Measurements from ENCODE around the gene HTT. TPM values are rescaled to one million over a fixed set of nuclear protein-coding genes. Genes with fewer than 3 reads are reported as not detected.

The HTT gene
- total RNA-seq, 2 donors from 2014 or later: 104 to 109 TPM

DNA sequence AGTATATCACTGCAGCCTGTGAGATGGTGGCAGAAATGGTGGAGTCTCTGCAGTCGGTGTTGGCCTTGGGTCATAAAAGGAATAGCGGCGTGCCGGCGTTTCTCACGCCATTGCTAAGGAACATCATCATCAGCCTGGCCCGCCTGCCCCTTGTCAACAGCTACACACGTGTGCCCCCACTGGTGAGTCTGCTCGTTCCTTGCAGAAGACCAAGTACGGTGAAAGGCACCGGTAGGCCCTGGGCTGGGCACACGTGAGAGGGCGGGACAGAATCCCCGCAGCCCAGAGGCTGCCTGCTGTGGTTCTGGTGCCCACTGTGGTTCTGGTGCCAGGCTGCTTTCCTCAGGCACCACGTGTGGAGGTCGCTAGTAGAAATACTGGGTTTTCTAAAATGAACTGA lies 143.3 kb downstream of the HTT start:
- Mint-ChIP-seq H3K27ac (no peak overlapping the region), H3K36me3 (ENCODE audit: low read depth) (peaks cover 90% of the 10 kb centered on the region)

GRCh38 chr4:3218824-3219760 lies 144.6 kb downstream of the HTT start:
- Histone ChIP-seq H3K9ac (ENCODE audit: extremely low read depth, low read length, poor library complexity, severe bottlenecking) (no peak overlapping the region), H3K4me1 (ENCODE audit: control insufficient read depth, insufficient read depth, low read length) (no peaks in the 10 kb centered on the region), H3K4me3 (ENCODE audit: low read length) (no peak overlapping the region), H3K27ac (ENCODE audit: low read depth, low read length) (no peak overlapping the region), H3K9me3 (ENCODE audit: control insufficient read depth, low read length) (no peaks in the 10 kb centered on the region), H3K36me3 (ENCODE audit: control insufficient read depth, insufficient read depth, low read length) (peaks cover 94% of the 10 kb centered on the region), H3K27me3 (ENCODE audit: control insufficient read depth, insufficient read depth, low read length, poor library complexity, severe bottlenecking) (no peaks in the 10 kb centered on the region)
- Mint-ChIP-seq H3K9me3 (no peaks in the 10 kb centered on the region), H3K27me3 (ENCODE audit: insufficient read depth) (no peaks in the 10 kb centered on the region), H3K4me3 (no peak overlapping the region), H3K4me1 (no peaks in the 10 kb centered on the region), H3K36me3 (ENCODE audit: low read depth) (peaks cover 91% of the 10 kb centered on the region), H3K27ac (peak overlapping the region; percentile 48)
- WGBS, 2 experiments (ENCODE audit: insufficient coverage in 1 of 2, insufficient read length in 1 of 2): 93 to 95% methylated on average over 13 to 20 of the region's 20 CpGs
- DNase-seq: no peak
- TF ChIP-seq, protein P1, sequence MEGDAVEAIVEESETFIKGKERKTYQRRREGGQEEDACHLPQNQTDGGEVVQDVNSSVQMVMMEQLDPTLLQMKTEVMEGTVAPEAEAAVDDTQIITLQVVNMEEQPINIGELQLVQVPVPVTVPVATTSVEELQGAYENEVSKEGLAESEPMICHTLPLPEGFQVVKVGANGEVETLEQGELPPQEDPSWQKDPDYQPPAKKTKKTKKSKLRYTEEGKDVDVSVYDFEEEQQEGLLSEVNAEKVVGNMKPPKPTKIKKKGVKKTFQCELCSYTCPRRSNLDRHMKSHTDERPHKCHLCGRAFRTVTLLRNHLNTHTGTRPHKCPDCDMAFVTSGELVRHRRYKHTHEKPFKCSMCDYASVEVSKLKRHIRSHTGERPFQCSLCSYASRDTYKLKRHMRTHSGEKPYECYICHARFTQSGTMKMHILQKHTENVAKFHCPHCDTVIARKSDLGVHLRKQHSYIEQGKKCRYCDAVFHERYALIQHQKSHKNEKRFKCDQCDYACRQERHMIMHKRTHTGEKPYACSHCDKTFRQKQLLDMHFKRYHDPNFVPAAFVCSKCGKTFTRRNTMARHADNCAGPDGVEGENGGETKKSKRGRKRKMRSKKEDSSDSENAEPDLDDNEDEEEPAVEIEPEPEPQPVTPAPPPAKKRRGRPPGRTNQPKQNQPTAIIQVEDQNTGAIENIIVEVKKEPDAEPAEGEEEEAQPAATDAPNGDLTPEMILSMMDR (conservative IDR thresholded peaks at IDR 0.05): no peak

More for the DNA sequence above, 143.3 kb downstream of the HTT start:
- no peaks in the 10 kb centered on the region for H3K4me1 ChIP-seq (ENCODE audit: control insufficient read depth, insufficient read depth, low read length)
- H3K9me3 Mint-ChIP-seq: no peaks in the 10 kb centered on the region
- H3K27ac ChIP-seq (ENCODE audit: low read depth, low read length): no peak overlapping the region
- H3K4me3 ChIP-seq (ENCODE audit: low read length): no peak overlapping the region
- 93 to 99% methylated on average over 13 to 16 of the region's 16 CpGs for WGBS, 2 experiments (ENCODE audit: insufficient coverage in 1 of 2, insufficient read length in 1 of 2)
- H3K36me3 ChIP-seq (ENCODE audit: control insufficient read depth, insufficient read depth, low read length): peaks cover 94% of the 10 kb centered on the region
- H3K9me3 ChIP-seq (ENCODE audit: control insufficient read depth, low read length): no peaks in the 10 kb centered on the region
- H3K4me3 Mint-ChIP-seq: no peak overlapping the region
- H3K27me3 Mint-ChIP-seq (ENCODE audit: insufficient read depth): no peaks in the 10 kb centered on the region
- no peaks in the 10 kb centered on the region for H3K27me3 ChIP-seq (ENCODE audit: control insufficient read depth, insufficient read depth, low read length, poor library complexity, severe bottlenecking)
- TF ChIP-seq, protein P1 (conservative IDR thresholded peaks at IDR 0.05): no peak
- H3K9ac ChIP-seq (ENCODE audit: extremely low read depth, low read length, poor library complexity, severe bottlenecking): no peak overlapping the region
- no peak for DNase-seq
- no peaks in the 10 kb centered on the region for H3K4me1 Mint-ChIP-seq

GRCh38 chr4:3219761-3220475 lies 145.4 kb downstream of the HTT start:
- H3K4me1 Mint-ChIP-seq: no peaks in the 10 kb centered on the region

More at GRCh38 chr4:3219761-3220475, 145.4 kb downstream of the HTT start:
- no peak overlapping the region for H3K9ac ChIP-seq (ENCODE audit: extremely low read depth, low read length, poor library complexity, severe bottlenecking)
- TF ChIP-seq, protein P1 (conservative IDR thresholded peaks at IDR 0.05): no peak
- Mint-ChIP-seq H3K27me3 (ENCODE audit: insufficient read depth) (no peaks in the 10 kb centered on the region), H3K36me3 (ENCODE audit: low read depth) (peaks cover 90% of the 10 kb centered on the region), H3K27ac (peak overlapping the region; percentile 48), H3K9me3 (no peaks in the 10 kb centered on the region), H3K4me3 (no peak overlapping the region)
- peaks cover 94% of the 10 kb centered on the region for H3K36me3 ChIP-seq (ENCODE audit: control insufficient read depth, insufficient read depth, low read length)
- no peaks in the 10 kb centered on the region for H3K4me1 ChIP-seq (ENCODE audit: control insufficient read depth, insufficient read depth, low read length)
- H3K27ac ChIP-seq (ENCODE audit: low read depth, low read length): no peak overlapping the region
- no peak overlapping the region for H3K4me3 ChIP-seq (ENCODE audit: low read length)
- no peaks in the 10 kb centered on the region for H3K27me3 ChIP-seq (ENCODE audit: control insufficient read depth, insufficient read depth, low read length, poor library complexity, severe bottlenecking)
- 94 to 98% methylated on average over 4 to 9 of the region's 9 CpGs for WGBS, 2 experiments (ENCODE audit: insufficient coverage in 1 of 2, insufficient read length in 1 of 2)
- H3K9me3 ChIP-seq (ENCODE audit: control insufficient read depth, low read length): no peaks in the 10 kb centered on the region
- DNase-seq: no peak
